ENCODE results near the gene USH2A.

USH2A gene

GRCh38 chr1:216459651-216460207, 36.5 kb upstream of the USH2A start:
- in situ Hi-C loops (cut with HindIII; ENCODE audit: low sequenced_read_pairs): no loop called here
- no peak for DNase-seq (ENCODE audit: low read depth)
- H3K4me3 ChIP-seq (ENCODE audit: low read depth, low read length): no peak overlapping the region
- TF ChIP-seq, protein P1, sequence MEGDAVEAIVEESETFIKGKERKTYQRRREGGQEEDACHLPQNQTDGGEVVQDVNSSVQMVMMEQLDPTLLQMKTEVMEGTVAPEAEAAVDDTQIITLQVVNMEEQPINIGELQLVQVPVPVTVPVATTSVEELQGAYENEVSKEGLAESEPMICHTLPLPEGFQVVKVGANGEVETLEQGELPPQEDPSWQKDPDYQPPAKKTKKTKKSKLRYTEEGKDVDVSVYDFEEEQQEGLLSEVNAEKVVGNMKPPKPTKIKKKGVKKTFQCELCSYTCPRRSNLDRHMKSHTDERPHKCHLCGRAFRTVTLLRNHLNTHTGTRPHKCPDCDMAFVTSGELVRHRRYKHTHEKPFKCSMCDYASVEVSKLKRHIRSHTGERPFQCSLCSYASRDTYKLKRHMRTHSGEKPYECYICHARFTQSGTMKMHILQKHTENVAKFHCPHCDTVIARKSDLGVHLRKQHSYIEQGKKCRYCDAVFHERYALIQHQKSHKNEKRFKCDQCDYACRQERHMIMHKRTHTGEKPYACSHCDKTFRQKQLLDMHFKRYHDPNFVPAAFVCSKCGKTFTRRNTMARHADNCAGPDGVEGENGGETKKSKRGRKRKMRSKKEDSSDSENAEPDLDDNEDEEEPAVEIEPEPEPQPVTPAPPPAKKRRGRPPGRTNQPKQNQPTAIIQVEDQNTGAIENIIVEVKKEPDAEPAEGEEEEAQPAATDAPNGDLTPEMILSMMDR (IDR thresholded peaks at IDR 0.05; ENCODE audit: low read depth, low read length, missing control alignments): no peak

DNA sequence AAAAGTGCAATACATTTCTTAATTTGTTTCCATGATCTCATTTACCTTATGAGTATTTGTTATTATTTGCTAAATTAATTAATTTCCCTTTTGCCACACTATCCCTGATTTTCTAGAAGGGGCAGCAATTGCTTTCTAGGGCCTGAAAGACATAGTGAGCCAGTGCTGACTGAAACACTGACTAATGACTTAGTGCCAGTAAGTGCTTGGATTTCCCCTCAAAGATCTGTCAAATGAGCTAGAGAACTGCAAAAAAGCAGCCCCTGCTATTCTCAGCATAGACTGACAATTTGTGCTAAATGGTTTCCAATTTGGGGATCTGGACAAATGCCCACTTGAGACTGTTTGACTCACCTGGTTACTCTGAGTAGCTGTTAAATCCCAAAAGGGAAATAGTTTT, 35.6 kb upstream of the USH2A start:
- no peak for DNase-seq (ENCODE audit: low read depth)
- no peak overlapping the region for H3K4me3 ChIP-seq (ENCODE audit: low read depth, low read length)
- TF ChIP-seq, protein P1 (IDR thresholded peaks at IDR 0.05; ENCODE audit: low read depth, low read length, missing control alignments): no peak
- in situ Hi-C loops (cut with HindIII; ENCODE audit: low sequenced_read_pairs): no loop called here

DNA sequence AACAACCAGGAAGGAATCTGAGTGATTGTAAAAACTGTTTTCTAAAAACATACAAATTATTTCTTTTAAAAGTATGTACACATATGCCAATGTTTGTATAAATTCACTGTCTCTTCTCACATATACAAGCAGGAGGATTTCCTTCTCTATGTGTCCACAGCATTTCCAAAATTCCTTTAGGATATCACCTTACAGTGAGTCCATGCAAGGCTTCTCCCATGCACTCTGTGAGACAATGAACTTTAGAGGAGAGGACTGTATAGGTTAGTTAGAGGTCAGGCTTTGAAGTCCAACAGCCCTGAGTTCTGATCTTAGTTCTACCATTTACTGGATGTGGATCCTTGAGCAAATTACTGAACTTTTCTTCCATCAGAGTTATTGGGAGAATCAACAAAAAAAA, 34.1 kb upstream of the USH2A start:
- TF ChIP-seq, protein P1 (IDR thresholded peaks at IDR 0.05; ENCODE audit: low read depth, low read length, missing control alignments): no peak
- no peak for DNase-seq (ENCODE audit: low read depth)
- in situ Hi-C loops (cut with HindIII; ENCODE audit: low sequenced_read_pairs): no loop called here
- no peak overlapping the region for H3K4me3 ChIP-seq (ENCODE audit: low read depth, low read length)

DNA sequence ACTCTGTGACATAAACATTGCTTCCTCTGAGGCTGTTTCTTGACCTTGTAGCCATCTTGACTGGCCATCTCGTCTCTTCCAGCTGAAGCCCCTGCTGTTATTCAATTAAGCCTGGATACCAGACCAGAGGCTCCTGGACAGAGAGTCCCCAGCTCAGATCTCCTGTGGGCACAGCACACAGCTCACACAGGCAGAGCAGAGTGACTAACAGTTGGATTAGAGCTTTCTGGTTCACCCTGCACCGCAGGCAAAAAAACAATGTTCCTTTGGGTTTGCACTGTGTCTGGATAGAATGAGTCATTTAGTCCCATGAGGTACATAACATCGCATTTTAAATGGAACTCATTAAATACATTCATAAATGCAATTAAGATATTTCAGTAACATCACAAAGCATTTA, 33.4 kb upstream of the USH2A start:
- no peak overlapping the region for H3K4me3 ChIP-seq (ENCODE audit: low read depth, low read length)
- peak; percentile 81 for DNase-seq (ENCODE audit: low read depth)
- in situ Hi-C loops (cut with HindIII; ENCODE audit: low sequenced_read_pairs): no loop called here
- TF ChIP-seq, protein P1 (IDR thresholded peaks at IDR 0.05; ENCODE audit: low read depth, low read length, missing control alignments): no peak

DNA sequence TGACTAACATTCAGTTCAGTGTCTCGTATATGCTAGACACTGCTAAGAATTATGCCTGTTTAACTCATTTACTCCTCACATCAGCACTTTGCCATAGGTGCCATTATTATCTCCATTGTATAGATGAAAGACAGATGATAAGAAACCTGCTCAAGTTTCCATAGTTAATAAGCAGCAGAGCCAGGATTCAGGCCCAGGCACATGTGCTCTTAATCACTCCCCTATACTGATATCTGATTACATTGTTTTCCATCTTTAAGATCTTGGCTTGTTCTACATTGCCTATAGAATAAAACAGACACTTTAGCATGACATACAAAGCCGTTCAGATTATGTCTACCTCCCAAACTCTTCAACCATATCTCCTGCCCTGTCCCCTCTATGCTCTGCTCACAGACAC, 30.5 kb upstream of the USH2A start:
- DNase-seq (ENCODE audit: low read depth): no peak
- in situ Hi-C loops (cut with HindIII; ENCODE audit: low sequenced_read_pairs): no loop called here
- no peak overlapping the region for H3K4me3 ChIP-seq (ENCODE audit: low read depth, low read length)
- TF ChIP-seq, protein P1 (IDR thresholded peaks at IDR 0.05; ENCODE audit: low read depth, low read length, missing control alignments): no peak

GRCh38 chr1:216450227-216450626, 27.0 kb upstream of the USH2A start:
- in situ Hi-C loops (cut with HindIII; ENCODE audit: low sequenced_read_pairs): no loop called here
- DNase-seq (ENCODE audit: low read depth): no peak
- no peak overlapping the region for H3K4me3 ChIP-seq (ENCODE audit: low read depth, low read length)
- TF ChIP-seq, protein P1 (IDR thresholded peaks at IDR 0.05; ENCODE audit: low read depth, low read length, missing control alignments): no peak
